ENCODE measurements around the gene BTAF1.
"Not testable (repeated sequence)": the region's sequence is repeated elsewhere in the genome, so short reads cannot be mapped to it uniquely, and the experiment has no call there.

Gene BTAF1

GRCh38 chr10:92024700-92025099 is 101.1 kb downstream of the BTAF1 start:
- H3K4me2 ChIP-seq (ENCODE audit: low read depth, low read length) = no peak overlapping the region
- H2AFZ ChIP-seq (ENCODE audit: low read length) = no peak overlapping the region
- no peak overlapping the region for H3K9ac ChIP-seq (ENCODE audit: low read length)
- H3F3A ChIP-seq (ENCODE audit: insufficient read depth, low read length) = no peaks in the 10 kb centered on the region
- no peak for DNase-seq
- no peak for TF ChIP-seq CTCF (IDR thresholded peaks at IDR 0.05; ENCODE audit: low read length)
- TF ChIP-seq EZH2phosphoT487 (IDR thresholded peaks at IDR 0.05; ENCODE audit: low read length) = no peak
- TF ChIP-seq EZH2 (optimal IDR thresholded peaks at IDR 0.05; ENCODE audit: low read depth, low read length) = no peak
- H3K79me2 ChIP-seq (ENCODE audit: low read length) = no peaks in the 10 kb centered on the region
- H3K27me3 ChIP-seq (replicated peaks; ENCODE audit: insufficient read depth, low read length) = no peaks in the 10 kb centered on the region
- no peaks in the 10 kb centered on the region for H3K4me1 ChIP-seq (ENCODE audit: low read length)
- no peaks in the 10 kb centered on the region for H4K20me1 ChIP-seq (ENCODE audit: insufficient read depth, low read length)
- H3K9me3 ChIP-seq (replicated peaks; ENCODE audit: insufficient read depth, low read length) = no peaks in the 10 kb centered on the region
- H3K4me3 ChIP-seq (ENCODE audit: low read length) = no peak overlapping the region
- peaks cover 4% of the 10 kb centered on the region; the same call in 1 of the 2 replicates for H3K36me3 ChIP-seq (replicated peaks; ENCODE audit: insufficient read depth, low read length)
- H3K9me2 ChIP-seq (replicated peaks; ENCODE audit: insufficient read depth, low read length) = no peaks in the 10 kb centered on the region
- no peak overlapping the region for H3K27ac ChIP-seq (ENCODE audit: low read length)

- H3K79me2 ChIP-seq (ENCODE audit: low read length); H3K4me1 ChIP-seq (ENCODE audit: low read length); H3K9me3 ChIP-seq (replicated peaks; ENCODE audit: insufficient read depth, low read length); H3K27me3 ChIP-seq (replicated peaks; ENCODE audit: insufficient read depth, low read length); H3F3A ChIP-seq (ENCODE audit: insufficient read depth, low read length); H3K27ac ChIP-seq (ENCODE audit: low read length); H3K9me2 ChIP-seq (replicated peaks; ENCODE audit: insufficient read depth, low read length); H3K36me3 ChIP-seq (replicated peaks; ENCODE audit: insufficient read depth, low read length); DNase-seq; H3K9ac ChIP-seq (ENCODE audit: low read length); H2AFZ ChIP-seq (ENCODE audit: low read length); H3K4me2 ChIP-seq (ENCODE audit: low read depth, low read length); H3K4me3 ChIP-seq (ENCODE audit: low read length); H4K20me1 ChIP-seq (ENCODE audit: insufficient read depth, low read length): not testable (repeated sequence)
Measured at GRCh38 chr10:92025340-92025739, 101.8 kb downstream of the BTAF1 start.

GRCh38 chr10:92027141-92027540 is 103.6 kb downstream of the BTAF1 start:
- Histone ChIP-seq H3F3A (ENCODE audit: insufficient read depth, low read length) (no peaks in the 10 kb centered on the region), H3K9ac (ENCODE audit: low read length) (no peak overlapping the region), H4K20me1 (ENCODE audit: insufficient read depth, low read length) (no peaks in the 10 kb centered on the region), H3K79me2 (ENCODE audit: low read length) (no peaks in the 10 kb centered on the region), H3K9me2 (replicated peaks; ENCODE audit: insufficient read depth, low read length) (no peaks in the 10 kb centered on the region), H3K27ac (ENCODE audit: low read length) (no peak overlapping the region), H2AFZ (ENCODE audit: low read length) (no peak overlapping the region), H3K9me3 (replicated peaks; ENCODE audit: insufficient read depth, low read length) (no peaks in the 10 kb centered on the region), H3K4me1 (ENCODE audit: low read length) (no peaks in the 10 kb centered on the region), H3K27me3 (replicated peaks; ENCODE audit: insufficient read depth, low read length) (no peaks in the 10 kb centered on the region), H3K4me2 (ENCODE audit: low read depth, low read length) (no peak overlapping the region), H3K4me3 (ENCODE audit: low read length) (no peak overlapping the region), H3K36me3 (replicated peaks; ENCODE audit: insufficient read depth, low read length) (peaks cover 4% of the 10 kb centered on the region; the same call in 1 of the 2 replicates)
- TF ChIP-seq EZH2phosphoT487 (IDR thresholded peaks at IDR 0.05; ENCODE audit: low read length) (no peak), EZH2 (optimal IDR thresholded peaks at IDR 0.05; ENCODE audit: low read depth, low read length) (no peak), CTCF (IDR thresholded peaks at IDR 0.05; ENCODE audit: low read length) (no peak)
- DNase-seq = no peak

GRCh38 chr10:92031580-92031979 is 108.0 kb downstream of the BTAF1 start:
- Histone ChIP-seq H3K36me3 (replicated peaks; ENCODE audit: insufficient read depth, low read length) (no peaks in the 10 kb centered on the region), H3K4me3 (ENCODE audit: low read length) (no peak overlapping the region), H3K9ac (ENCODE audit: low read length) (no peak overlapping the region), H3K79me2 (ENCODE audit: low read length) (no peaks in the 10 kb centered on the region), H3K9me2 (replicated peaks; ENCODE audit: insufficient read depth, low read length) (no peaks in the 10 kb centered on the region), H3K4me2 (ENCODE audit: low read depth, low read length) (no peak overlapping the region), H2AFZ (ENCODE audit: low read length) (no peak overlapping the region), H3K9me3 (replicated peaks; ENCODE audit: insufficient read depth, low read length) (no peaks in the 10 kb centered on the region), H3F3A (ENCODE audit: insufficient read depth, low read length) (no peaks in the 10 kb centered on the region; the same call in 1 of the 2 replicates), H3K4me1 (ENCODE audit: low read length) (no peaks in the 10 kb centered on the region), H3K27me3 (replicated peaks; ENCODE audit: insufficient read depth, low read length) (no peaks in the 10 kb centered on the region), H3K27ac (ENCODE audit: low read length) (no peak overlapping the region), H4K20me1 (ENCODE audit: insufficient read depth, low read length) (no peaks in the 10 kb centered on the region)
- DNase-seq = no peak
- TF ChIP-seq CTCF (IDR thresholded peaks at IDR 0.05; ENCODE audit: low read length) = no peak
- TF ChIP-seq EZH2 (optimal IDR thresholded peaks at IDR 0.05; ENCODE audit: low read depth, low read length) = no peak
- TF ChIP-seq EZH2phosphoT487 (IDR thresholded peaks at IDR 0.05; ENCODE audit: low read length) = no peak

GRCh38 chr10:92033070-92033469 is 109.5 kb downstream of the BTAF1 start:
- H3K4me2 ChIP-seq (ENCODE audit: low read depth, low read length); H3K4me3 ChIP-seq (ENCODE audit: low read length); H3F3A ChIP-seq (ENCODE audit: insufficient read depth, low read length); H2AFZ ChIP-seq (ENCODE audit: low read length); H3K27me3 ChIP-seq (replicated peaks; ENCODE audit: insufficient read depth, low read length); H4K20me1 ChIP-seq (ENCODE audit: insufficient read depth, low read length); H3K4me1 ChIP-seq (ENCODE audit: low read length); H3K27ac ChIP-seq (ENCODE audit: low read length); H3K36me3 ChIP-seq (replicated peaks; ENCODE audit: insufficient read depth, low read length); H3K9ac ChIP-seq (ENCODE audit: low read length); H3K9me3 ChIP-seq (replicated peaks; ENCODE audit: insufficient read depth, low read length); H3K79me2 ChIP-seq (ENCODE audit: low read length); H3K9me2 ChIP-seq (replicated peaks; ENCODE audit: insufficient read depth, low read length); DNase-seq: not testable (repeated sequence)

Measured in MM.1S (cell line).